Cardiac muscle cell (in vitro differentiated cells and primary cell): ENCODE data around the gene ZDHHC11. TPM values are rescaled to one million over a fixed set of nuclear protein-coding genes. Genes with fewer than 3 reads are reported as not detected.
"Not testable (repeated sequence)": the region's sequence is repeated elsewhere in the genome, so short reads cannot be mapped to it uniquely, and the experiment has no call there.

Experiments
- DNase-seq, 2 donors: peaks; one replicate each; pipeline versions ENCODE4 v3.0.0 to v3.0.0-alpha.2; 2010 to 2017; ENCODE audit warnings: low read depth in 1 of 2, low spot score in 1 of 2
- H3K27ac ChIP-seq: fragments of 200-600 bp; sonication (generic); 2 replicates; pipeline ENCODE4 v1.5.1; 2016
- H3K27me3 ChIP-seq: fragments of 200-600 bp; sonication (generic); 2 replicates; pipeline ENCODE4 v1.6.0; 2016; ENCODE audit warnings: control low read depth
- H3K36me3 ChIP-seq: fragments of 200-600 bp; sonication (generic); 2 replicates; pipeline ENCODE4 v1.5.1; 2016; ENCODE audit warnings: control low read depth
- H3K4me1 ChIP-seq: fragments of 200-600 bp; sonication (generic); 2 replicates; pipeline ENCODE4 v1.8.1; 2017; ENCODE audit warnings: low read depth, mild to moderate bottlenecking, mixed run types
- H3K4me3 ChIP-seq: fragments of 200-600 bp; sonication (generic); 2 replicates; pipeline ENCODE4 v1.5.1; 2016; ENCODE audit warnings: mild to moderate bottlenecking
- H3K9me3 ChIP-seq: fragments of 200-600 bp; sonication (generic); 2 replicates; pipeline ENCODE4 v1.5.1; 2017; ENCODE audit warnings: low read depth, mild to moderate bottlenecking, control low read depth
- CTCF ChIP-seq: IDR thresholded peaks from 2 replicates; pipeline ENCODE4 v1.5.1; 2012; ENCODE audit warnings: low read depth, mild to moderate bottlenecking, low read length
- polyA plus RNA-seq: library from polyadenylated mRNA; unstranded; fragments of >200 nt; fragmentation: Nextera tagmentation; extraction: Ambion mirVana; gene quantifications from 2 replicates; pipeline ENCODE4 v1.2.1, GENCODE V29; 2016
- total RNA-seq: library from RNA; depleted of rRNA; stranded (reverse); fragments of >200 nt; gene quantifications from 2 replicates; pipeline ENCODE4 v1.2.3, GENCODE V29; 2016

The ZDHHC11 gene
- total and polyA plus RNA-seq, 2 experiments from 2014 or later = 12.4 TPM

DNA sequence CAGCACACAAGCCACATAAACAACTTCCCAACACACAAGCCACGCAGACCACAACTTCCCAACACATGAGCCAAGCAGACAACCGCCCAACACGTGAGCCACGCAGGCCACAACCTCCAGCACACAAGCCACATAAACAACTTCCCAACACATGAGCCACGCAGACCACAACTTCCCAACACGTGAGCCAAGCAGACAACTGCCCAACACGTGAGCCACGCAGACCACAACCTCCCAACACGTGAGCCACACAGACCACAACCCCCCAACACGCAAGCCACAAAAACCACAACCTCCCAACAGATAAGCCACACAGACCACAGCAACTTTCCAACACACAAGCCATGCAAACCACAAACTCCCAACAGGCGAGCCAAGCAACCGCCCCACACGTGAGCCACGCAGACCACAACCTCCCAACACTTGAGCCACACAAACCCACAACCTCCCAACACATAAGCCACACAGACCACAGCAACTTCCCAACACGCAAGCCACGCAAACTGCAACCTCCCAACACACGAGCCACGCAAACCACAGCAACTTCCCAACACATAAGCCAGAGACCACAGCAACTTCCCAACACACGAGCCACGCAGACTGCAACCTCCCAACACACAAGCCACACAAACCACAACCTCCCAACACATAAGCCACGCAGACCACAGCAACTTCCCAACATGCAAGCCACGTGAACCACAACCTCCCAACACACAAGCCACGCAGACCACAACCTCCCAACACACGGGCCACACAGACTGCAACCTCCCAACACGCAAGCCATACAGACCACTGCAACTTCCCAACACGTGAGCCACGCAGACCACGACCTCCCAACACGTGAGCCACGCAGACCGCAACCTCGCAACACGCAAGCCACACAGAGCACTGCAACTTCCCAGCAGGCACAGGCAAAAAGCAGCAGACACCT, 31.7 kb upstream of the ZDHHC11 start:
- no peak for DNase-seq
- H3K27me3 ChIP-seq = no peaks in the 10 kb centered on the region
- no peak overlapping the region for H3K27ac ChIP-seq
- peaks cover 40% of the 10 kb centered on the region for H3K36me3 ChIP-seq
- H3K9me3 ChIP-seq = no peaks in the 10 kb centered on the region
- no peaks in the 10 kb centered on the region for H3K4me1 ChIP-seq
- H3K4me3 ChIP-seq = no peak overlapping the region
- TF ChIP-seq CTCF = no peak

DNA sequence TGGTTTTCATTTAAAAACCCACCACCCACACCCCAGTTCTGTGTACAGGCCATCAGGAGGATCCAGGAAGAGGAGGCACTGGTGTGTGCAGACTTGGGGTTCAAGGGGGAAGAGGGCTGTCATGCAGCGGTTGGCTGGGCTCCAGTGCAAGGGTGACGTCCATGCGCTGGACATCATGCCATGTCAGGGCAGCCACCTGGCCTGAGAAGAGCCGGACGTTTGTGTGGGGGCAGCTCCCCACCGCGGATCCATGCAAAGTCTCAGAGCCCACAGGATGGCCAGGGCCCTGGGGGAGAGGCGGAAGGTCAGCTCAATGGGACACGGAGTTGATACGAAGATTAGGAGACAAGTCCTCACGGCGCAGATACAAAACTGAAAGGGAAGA, 30.8 kb upstream of the ZDHHC11 start:
- no peak for DNase-seq
- Histone ChIP-seq H3K36me3 (peaks cover 38% of the 10 kb centered on the region), H3K9me3 (no peaks in the 10 kb centered on the region), H3K27ac (no peak overlapping the region), H3K4me3 (no peak overlapping the region), H3K4me1 (no peaks in the 10 kb centered on the region), H3K27me3 (no peaks in the 10 kb centered on the region)
- TF ChIP-seq CTCF = no peak

DNA sequence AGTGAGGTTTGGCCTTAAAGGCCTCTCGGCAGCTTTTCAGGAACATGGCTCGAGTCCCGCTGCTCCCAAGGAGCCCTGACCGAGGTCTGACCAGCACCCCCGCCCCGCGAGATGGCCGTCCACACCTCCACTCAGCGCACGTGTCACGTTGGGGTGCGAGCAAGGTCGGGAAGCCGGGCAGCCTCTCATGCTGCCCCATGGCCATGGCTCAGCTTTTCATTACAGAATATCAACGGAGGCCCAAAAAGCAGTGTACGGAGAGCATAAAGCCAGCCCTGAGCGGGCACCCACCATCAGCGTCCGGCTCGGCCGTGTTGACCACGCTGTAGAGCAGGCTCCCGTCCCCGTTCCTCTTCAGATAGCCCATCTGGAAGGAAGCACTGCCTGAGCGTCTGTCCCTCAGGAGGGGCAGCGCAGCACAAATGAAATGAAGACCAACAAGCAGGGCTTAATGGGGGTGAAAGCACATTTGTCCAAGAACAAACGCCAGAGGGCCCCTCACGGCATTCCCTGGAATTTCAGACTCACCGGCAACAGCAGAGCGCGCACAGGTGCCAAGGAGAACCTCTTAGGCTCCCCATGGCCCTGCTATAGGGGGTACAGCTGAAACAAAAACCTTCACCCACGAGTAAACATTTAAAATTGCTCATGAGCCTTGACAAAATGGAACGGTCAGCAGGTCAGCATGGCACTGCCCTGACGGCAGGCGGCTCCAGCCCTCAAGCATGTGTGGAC, 30.2 kb upstream of the ZDHHC11 start:
- Histone ChIP-seq H3K27me3 (no peaks in the 10 kb centered on the region), H3K27ac (no peak overlapping the region), H3K4me3 (no peak overlapping the region), H3K4me1 (no peaks in the 10 kb centered on the region), H3K9me3 (no peaks in the 10 kb centered on the region), H3K36me3 (peaks cover 35% of the 10 kb centered on the region)
- no peak for TF ChIP-seq CTCF
- no peak for DNase-seq

GRCh38 chr5:878677-879076, 27.9 kb upstream of the ZDHHC11 start:
- not testable (repeated sequence) for H3K4me1 ChIP-seq, H3K27me3 ChIP-seq, H3K9me3 ChIP-seq, H3K4me3 ChIP-seq, DNase-seq, H3K27ac ChIP-seq
- H3K36me3 ChIP-seq = peaks cover 31% of the 10 kb centered on the region

DNA sequence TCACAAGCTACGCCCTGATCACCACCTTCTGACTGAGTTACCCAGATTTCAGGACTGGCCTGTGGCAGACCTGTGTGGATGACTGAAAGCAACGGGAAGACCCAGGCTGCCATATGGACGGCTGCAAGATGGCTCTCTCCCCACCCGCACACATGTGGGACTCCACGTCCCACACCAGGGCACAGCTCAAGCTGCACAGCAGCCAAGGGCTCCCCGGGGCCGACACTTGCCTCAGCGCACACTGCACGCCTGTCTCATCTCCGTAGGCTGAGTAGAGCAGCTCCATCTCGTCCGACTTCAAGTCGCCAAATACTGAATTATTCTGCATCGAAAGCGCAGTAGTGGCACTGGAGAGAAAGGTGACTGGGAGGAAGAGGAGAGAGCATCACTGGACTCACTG, 27.3 kb upstream of the ZDHHC11 start:
- Histone ChIP-seq H3K27ac (no peak overlapping the region), H3K36me3 (peaks cover 26% of the 10 kb centered on the region), H3K27me3 (no peaks in the 10 kb centered on the region), H3K4me3 (no peak overlapping the region), H3K4me1 (no peaks in the 10 kb centered on the region), H3K9me3 (no peaks in the 10 kb centered on the region)
- no peak for DNase-seq
- no peak for TF ChIP-seq CTCF
